Esophagus squamous epithelium (tissue), 4 donors: ENCODE measurements around the gene WDCP.

Experiments used
- CTCF ChIP-seq, 6 experiments: fragments of 450-650 bp in 4 of 6; fragments of 200-600 bp in 2 of 6; sonication (generic) in 2 of 6; IDR thresholded peaks; one replicate each; pipeline ENCODE4 v1.5.1; 2016 to 2019; ENCODE audit warnings: antibody characterized with exemption in 6 of 6, mild to moderate bottlenecking in 4 of 6, moderate library complexity in 4 of 6
- POLR2A ChIP-seq, 4 donors: fragments of 450-650 bp; IDR thresholded peaks; one replicate each; pipeline ENCODE4 v1.6.1; 2017; ENCODE audit warnings: antibody characterized with exemption in 4 of 4, mild to moderate bottlenecking in 4 of 4, moderate library complexity in 3 of 4

GRCh38 chr2:23993736-23994269 is 53.4 kb downstream of the WDCP start:
- TF ChIP-seq CTCF (IDR thresholded peaks at IDR 0.05), result no peak
- TF ChIP-seq POLR2A (IDR thresholded peaks at IDR 0.05), result no peak
